Dedifferentiated amniotic fluid mesenchymal stem cell (primary cell): ENCODE results near the gene KRTAP20-4.

Source experiments
- DNase-seq: peaks from one replicate; pipeline ENCODE4 v3.0.0-alpha.2; 2016; ENCODE audit errors: extremely low spot score

Gene KRTAP20-4

DNA sequence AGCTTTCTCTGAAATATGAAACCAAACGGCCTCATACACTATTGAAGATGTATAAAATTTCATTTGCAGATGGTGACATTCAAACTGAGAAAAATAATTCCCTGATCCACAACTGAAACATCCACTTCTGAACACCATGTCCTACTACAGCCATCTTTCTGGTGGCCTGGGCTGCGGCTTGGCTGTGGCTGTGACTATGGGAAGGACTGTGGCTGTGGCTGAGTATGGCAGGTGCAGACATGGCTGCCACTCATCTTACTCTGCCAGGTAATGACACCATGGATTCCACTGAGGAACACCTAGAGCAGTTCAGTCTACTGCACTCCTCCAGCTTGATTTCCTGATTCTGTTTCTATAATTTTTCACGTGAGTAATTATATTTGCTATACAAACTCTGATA is at the start of gene KRTAP20-4:
Gene KRTAP20-4 (plus strand): TSS at position 106 of the 400 bp plus-strand sequence.
- DNase-seq: no peak

DNA sequence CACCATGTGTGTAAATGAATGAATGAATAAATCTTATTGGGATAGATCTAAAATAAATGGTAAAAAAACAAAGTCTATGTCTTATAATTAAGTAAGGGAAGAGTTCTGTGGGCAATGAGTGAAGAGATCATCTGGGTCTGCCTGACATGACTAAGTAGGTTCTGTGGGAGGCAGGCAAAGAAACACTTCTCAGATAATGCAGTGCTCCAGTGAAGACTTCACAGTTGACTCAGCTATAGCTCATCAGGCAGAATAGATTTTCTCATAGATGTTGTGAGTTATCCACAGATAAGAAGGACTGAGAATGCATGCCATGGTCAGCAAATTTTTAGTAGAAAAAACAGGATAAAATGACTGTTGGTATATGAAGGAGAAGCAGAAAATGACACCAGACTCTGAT is 42.7 kb upstream of the KRTAP20-4 start:
- no peak for DNase-seq

DNA sequence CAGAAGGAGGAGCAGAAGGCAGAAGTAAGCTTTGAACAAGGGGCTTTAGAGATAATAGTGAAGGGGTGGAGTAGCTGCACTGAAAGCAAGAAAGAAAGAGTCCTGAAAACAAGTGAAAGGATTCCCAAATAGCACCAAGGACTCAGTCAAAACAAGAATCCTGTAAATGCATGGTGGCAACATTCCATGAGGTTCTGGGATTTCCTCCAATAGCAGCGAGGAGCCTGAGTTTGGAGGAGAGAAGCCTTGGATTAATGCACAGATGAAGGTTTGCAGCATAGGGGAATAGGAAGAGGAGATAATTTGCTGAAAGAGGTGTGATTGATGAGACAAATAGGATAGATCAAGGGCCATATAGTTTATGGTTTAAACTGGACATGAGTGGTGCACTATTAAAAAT is 41.1 kb upstream of the KRTAP20-4 start:
- DNase-seq: no peak

DNA sequence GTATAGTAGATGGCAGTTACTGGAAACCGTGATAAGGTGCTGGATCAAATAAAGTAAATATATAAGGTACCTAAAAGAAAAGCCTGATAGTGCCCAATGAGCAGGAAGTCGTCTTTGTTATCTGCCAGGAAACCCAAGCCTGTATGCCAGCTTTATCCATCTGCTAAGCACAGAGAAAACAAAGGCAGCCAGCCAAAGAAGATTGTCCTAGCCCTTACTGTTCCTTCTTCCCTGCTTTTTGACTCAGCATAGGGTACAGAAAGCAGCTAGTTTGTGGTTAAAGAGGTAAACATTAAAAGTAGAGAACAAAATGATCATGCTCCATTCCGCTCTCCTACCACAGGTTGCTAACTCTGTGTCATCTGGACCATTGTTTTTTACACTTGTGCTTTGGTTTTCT is 40.3 kb upstream of the KRTAP20-4 start:
- no peak for DNase-seq

DNA sequence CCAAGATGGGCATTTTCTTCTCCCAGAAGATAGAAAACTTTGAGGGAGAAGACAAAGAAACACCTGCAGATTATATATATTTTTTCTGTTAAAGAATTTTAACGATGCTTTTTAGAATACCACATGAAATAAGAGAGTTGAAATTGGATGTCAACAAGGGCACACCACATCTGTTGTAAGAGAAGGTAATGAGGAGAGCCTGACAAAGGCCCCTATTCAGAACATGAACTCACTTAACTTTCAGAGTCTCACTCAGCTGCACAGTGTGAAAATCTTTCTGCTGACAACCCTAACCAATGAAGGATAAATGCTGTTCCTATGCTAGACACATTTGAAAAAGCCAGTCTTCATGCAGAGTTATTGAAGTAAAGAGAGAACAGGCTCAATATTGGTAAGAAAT is 37.6 kb upstream of the KRTAP20-4 start:
- no peak for DNase-seq

DNA sequence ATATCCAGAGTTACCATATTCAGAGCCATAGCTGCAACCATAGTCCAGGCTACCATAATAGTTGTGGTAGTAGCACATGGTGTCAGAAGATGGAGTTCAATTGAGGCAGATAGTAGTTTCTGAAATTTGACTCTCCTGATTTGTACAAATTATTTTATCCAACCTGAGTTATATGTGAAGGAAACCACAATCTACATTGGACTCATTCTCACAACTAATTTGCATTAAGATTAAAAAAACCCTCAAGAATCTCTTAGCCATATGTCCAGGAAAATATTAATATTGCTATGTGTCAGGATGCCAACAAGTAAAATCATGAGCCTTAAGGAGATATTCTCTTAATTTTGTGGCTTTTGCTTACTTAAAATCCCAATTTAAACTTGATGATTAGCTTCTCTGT is 30.1 kb upstream of the KRTAP20-4 start, which contains the start of gene KRTAP22-2:
Gene KRTAP22-2 (minus strand): TSS at position 101 of the 400 bp plus-strand sequence.
- DNase-seq: no peak

DNA sequence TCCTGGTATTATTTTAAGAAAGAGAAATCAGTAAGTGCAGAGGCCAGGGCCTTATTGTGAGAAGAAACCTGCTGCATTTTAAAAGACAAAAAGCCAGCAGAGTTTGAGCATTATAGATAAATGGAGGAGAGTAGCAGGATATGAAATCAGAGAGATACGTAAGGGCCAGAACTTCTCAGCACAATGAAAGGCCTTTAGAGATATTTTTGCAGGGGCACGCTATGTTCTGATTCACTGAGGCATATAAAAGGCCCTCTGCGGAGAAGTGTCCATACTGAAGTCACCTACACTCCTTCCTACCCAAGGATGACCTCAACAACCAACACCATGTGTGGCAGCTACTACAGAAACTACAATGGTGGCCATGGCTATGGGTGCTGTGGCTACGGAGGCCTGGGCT is 28.3 kb upstream of the KRTAP20-4 start, which contains the start of gene KRTAP6-3:
Gene KRTAP6-3 (plus strand): TSS at position 301 of the 400 bp plus-strand sequence. CDS start 6 bp downstream, at position 307.
- no peak for DNase-seq

DNA sequence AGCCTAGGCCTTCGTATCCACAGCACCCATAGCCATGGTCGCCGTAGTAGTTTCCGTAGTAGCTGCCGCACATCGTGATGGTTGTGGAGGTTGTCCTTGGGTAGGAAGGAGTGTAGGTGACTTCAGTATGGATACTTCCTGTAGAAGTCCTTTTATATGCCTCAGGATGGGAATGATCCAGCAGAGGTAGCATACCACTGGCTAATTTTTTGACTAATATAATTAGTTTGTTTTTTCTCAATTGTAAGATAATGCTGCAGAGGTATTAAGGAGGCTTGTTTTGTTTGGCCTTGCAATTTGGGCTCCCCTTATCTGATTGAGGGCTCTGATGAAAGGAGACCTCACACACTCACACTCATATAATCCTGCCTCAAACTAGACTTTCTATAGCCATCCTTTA is 21.6 kb upstream of the KRTAP20-4 start, which contains the start of gene KRTAP6-2:
Gene KRTAP6-2 (minus strand): TSS at position 101 of the 400 bp plus-strand sequence. CDS start 28 bp downstream, at position 73.
- no peak for DNase-seq

DNA sequence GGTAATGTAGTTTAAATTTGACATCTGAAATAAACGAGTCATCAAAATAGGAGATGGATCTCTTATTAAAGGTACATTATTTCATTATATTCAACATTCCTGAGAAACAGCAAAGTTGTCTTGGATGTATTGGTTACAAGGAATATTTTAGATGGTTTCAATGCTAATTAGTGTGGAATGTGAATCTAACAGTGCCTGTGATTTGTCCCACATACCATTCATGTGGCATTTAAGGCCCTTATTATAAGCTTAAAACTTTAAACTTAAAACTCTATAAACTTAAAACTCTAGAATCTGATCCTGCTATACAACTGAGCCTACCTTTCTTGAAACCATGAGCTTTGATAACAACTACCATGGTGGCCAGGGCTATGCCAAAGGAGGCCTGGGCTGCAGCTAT is 19.6 kb upstream of the KRTAP20-4 start, which contains the start of gene KRTAP22-1:
Gene KRTAP22-1 (plus strand): TSS at position 301 of the 400 bp plus-strand sequence.
- no peak for DNase-seq

DNA sequence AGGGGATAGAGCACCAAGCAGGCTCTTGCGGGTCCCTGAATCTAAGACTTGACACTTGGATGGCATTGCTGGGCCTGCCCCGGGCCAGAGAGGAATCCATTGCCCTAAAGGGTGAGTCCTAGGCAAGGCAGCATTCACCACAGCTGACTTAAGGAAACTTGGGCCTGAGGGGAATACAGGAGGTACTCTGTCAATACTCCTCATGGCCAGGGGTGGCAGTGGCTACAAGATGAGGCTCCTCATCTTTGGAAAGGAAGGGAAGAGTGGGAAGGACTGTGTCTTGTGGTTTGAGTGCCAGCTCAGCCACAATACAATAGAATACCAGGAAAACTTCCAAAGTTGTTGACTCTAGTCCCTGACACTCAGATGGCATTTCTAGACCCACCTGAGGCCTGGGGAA is 14.5 kb upstream of the KRTAP20-4 start:
- DNase-seq: no peak

DNA sequence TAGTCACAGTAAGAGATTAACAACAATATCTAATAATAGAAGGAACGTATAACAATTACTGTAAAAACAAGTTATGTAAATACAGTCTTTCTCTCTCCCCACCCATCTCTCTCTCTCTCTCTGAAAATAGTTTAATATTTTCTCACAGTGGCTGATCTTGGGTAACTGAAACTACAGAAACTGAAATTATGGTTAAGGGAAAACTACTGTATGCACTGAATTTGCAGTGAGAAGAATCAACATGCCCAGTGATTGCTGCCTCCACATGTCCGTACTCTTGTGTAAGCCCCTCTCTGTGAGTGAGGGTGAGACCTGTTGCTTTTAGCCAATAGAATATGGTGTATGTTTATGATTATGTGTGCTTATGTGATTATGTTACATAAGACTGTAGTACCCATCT is 8.3 kb upstream of the KRTAP20-4 start:
- no peak for DNase-seq

DNA sequence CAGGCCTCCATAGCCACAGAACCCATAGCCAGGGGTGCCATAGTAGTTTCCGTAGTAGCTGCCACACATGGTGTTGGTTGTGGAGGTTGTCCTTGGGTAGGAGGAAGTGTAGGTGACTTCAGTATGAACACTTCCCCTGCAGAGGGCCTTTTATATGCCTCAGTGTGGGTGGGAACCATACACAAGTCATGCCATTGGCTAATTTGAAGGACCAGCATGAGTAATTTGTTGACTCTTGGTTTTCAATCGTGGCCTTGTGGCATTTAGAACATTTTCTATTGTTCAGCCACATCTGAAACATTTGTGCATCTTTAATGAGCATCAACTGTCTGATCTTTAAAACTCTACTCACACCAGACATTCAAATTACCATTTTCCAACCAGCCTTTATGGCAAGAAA is 6.6 kb upstream of the KRTAP20-4 start, which contains the start of gene KRTAP6-1:
Gene KRTAP6-1 (minus strand): TSS at position 95 of the 400 bp plus-strand sequence. CDS start 26 bp downstream, at position 69.
- no peak for DNase-seq

DNA sequence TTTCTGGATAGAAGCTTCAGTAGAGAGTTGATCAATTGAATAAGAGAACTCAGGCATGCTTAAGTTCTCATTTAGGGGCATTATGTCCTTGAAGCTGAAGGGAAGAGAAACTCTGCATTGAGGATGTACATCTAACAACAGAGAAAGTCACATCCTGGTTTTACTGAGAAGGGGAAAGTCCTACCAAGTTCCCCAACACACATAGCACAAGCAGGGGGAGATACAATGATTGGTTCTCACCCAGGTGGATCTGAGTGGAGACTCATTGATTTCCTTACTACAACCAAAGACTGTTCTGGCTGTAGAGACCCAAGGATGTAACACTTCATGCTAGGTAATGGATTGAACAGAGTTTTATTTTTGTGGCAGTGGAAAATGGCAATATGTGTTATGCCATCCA is 5.2 kb upstream of the KRTAP20-4 start:
- DNase-seq: no peak

DNA sequence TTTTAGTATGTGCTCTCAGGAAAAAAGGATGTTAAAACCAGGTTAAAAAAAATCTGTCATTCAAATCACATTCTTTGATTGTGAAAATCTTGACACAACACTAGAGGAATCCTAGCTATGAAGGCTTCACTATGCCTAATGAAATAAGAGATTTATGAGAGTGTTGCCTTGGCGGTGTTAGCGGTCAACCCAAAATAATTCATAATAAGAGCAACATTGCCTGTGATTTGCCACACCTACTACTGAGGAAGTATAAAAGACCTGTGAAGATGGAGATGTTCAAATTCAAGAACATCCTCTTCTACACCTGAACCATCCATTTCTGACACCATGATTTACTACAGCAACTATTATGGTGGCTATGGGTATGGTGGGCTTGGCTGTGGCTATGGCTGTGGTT is 4.3 kb upstream of the KRTAP20-4 start, which contains the start of gene KRTAP20-1:
Gene KRTAP20-1 (plus strand): TSS at position 301 of the 400 bp plus-strand sequence. CDS start 30 bp downstream, at position 331.
- DNase-seq: no peak

DNA sequence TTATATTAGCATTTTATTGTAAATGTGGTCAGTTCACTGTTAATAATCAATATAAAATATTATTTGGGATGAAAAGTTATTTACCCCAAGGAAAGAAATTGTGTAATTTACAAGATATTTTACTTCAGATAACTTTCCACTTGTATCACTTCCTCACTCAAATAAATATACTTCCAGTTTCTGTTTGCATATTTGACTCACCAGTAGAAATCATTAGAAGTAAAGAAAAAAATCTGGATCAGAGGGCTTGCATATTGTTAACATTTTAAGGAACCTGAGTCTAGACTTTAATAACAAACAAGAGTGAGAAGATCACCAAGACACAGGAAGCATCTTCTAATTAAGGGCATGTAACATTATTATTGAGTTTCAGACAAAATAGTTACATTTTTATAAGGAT is 347 bp upstream of the KRTAP20-4 start:
- DNase-seq: no peak

DNA sequence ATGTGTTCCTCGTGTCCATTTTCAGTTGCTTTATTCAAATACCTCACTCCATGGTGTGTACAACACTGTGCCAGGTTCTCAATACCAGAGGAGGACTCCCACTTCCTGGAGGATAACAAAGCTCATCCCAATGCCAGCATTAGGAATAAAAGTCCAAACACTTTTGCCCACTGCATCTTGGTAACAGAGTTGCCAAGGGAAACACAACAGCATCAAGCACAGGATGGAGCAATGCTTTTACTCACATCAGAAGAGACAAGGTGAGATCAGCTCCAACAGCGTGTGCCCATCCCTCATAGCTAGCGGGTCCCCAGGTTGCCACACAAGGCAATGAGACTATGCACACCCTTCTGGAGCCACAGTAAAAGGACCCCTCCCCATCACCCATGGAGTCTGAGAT is 2.9 kb downstream of the KRTAP20-4 start:
- DNase-seq: no peak

DNA sequence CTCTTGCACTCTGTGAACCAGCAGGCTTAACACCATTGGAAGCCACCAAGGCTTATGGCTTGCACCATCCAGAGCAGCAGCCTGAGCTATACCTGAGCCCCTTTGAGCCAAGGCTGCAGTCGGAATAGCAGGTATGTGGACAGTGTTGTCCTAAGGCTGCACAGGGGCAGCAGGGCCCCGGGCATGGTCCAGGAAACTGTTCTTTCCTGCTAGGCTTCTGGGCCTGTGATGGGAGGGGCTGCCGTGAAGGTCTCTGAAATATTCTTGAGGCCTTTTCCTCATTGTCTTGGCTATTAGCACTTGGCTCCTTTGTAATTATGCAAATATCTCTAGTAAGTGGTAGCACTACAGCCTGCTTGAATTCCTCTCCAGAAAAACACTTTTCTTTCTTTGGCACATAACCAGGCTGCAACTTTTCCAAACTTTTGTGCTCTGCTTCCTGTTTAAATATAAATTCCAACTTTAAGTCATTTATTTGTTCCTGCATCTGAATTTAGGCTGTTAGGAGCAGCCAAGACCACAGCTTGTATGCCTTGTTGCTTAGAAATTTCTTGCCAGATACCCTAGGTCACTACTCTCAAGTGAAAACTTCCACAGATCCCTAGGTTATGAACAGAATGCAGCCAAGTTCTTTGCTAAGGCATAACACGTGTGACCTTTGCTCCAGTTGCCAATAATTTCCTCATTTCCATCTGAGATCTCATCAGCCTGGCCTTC is 5.2 kb downstream of the KRTAP20-4 start:
- DNase-seq: no peak

DNA sequence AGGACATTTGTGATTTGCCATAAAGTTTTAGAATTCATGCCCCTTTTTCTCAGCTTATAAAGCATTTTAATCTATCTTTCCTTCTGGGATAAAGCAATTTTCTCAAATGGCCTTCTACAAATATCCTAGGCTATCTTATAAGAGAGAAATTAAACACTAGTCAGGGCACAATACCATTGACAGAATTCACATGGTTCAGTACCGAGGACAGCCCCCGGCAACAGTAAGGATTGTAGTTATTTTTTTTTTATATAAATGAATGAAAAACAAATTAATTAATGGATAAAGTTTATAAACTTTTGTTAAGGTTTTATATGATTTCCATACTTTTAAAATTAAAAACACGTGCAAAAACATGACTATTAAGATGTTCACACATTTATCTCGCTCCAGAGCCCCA is 7.7 kb downstream of the KRTAP20-4 start:
- no peak for DNase-seq

DNA sequence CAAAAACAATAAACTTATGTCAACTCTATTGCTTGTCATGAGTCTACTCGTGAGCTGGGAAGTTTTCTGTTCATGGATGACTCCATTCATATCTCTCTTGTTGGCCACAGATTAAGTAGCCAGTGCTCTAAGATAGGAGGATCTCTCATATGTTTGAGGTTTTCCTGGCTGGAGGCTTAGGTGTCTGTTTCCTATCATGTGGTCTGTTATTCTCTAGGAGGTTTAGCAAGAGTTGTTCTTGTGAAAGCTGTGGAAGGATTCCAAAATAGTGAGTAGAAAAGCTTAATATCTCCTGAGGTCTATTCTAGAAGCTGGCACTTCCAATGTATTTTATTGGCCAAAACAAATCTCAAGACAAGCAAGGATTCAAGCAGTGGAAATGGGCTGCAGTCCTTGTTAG is 8.8 kb downstream of the KRTAP20-4 start:
- no peak for DNase-seq

DNA sequence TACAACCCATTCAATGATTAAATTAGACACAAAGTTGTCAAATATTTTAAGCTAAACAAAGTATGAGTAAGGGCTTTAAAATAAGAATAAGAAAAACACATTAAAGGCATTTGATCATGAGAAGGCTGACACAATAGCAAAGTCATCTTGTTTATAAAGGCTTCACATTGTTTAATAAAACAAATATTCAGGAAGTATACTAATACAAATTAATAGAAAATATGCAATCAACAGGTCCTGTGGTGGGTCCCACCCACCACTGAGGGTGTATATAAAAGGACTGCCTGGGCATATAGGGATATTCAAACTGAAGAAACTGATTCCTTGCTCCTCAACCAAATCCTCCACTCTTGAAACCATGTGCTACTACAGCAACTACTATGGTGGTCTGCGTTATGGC is 14.5 kb downstream of the KRTAP20-4 start, which contains the start of gene KRTAP20-2:
Gene KRTAP20-2 (plus strand): TSS at position 301 of the 400 bp plus-strand sequence. CDS start 58 bp downstream, at position 359.
- no peak for DNase-seq

DNA sequence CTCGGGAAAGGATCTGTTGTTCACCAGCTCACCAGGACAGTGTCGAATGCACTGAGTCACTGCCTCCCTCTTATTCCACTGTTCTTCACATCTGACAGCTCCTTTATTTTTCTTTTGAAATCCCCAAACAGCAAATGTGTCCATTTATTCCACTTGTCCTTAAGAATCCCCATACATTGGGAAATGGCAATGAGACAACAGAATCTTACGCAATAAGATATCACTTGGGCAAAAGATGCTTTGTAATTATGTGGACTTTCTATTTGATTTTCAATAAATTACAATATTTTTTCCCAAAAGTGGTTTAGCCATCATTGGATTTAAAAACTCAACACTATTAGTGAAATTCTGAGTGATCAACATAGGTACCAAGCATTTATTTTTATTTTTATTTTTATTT is 18.3 kb downstream of the KRTAP20-4 start:
- no peak for DNase-seq

DNA sequence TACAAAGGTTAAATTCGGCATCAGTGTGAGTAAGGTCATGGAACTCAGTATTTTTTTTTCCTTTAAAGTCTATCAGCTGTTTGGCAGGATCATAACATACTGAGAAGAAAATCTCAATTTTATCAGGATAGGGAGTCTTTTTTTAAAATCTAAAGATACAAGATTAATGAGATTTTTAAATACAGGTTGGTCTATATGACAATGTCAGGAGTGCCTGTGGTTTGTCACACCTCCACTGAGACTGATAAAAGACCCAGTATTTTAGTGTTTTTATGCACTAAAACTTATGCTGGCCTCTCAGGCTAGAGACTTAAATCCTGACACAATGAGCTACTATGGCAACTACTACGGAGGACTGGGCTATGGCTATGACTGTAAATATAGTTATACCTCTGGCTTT is 22.1 kb downstream of the KRTAP20-4 start, which contains the start of gene KRTAP20-3:
Gene KRTAP20-3 (plus strand): TSS at position 301 of the 400 bp plus-strand sequence.
- DNase-seq: no peak

DNA sequence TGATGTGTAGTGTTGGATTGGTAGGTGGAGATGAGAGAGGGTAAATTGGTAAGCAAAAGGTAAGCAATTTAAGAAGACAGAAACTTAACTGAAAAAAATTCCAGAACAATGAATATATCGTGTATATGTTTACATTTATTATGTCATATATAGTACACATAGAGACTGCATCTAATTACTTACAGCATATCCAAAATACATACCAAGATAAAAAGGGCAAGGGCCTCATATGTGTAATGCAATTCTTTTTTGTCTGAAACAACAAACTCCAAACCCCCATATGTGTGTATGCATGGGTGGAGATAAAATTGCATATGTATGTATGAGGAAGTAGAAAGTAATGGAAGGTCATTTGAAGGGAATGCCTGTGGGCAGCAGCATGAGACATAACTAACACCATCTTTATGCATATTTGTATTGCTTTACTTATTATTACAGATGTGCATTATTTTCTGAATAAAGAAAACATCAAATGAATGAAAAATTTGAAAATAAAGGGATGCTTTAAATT is 26.5 kb downstream of the KRTAP20-4 start:
- no peak for DNase-seq
